Cardiac ventricle fibroblast (primary cell): Measurements from ENCODE around the gene TDRD3. TPM values are rescaled to one million over a fixed set of nuclear protein-coding genes. Genes with fewer than 3 reads are reported as not detected.

Experiments
- total RNA-seq: library from RNA; depleted of rRNA; stranded (reverse); fragments of >200 nt; gene quantifications from 2 replicates; pipeline ENCODE4 v1.2.3, GENCODE V29; 2015

TDRD3 gene
- 11.0 and 12.1 TPM in 2 replicates for total RNA-seq

GRCh38 chr13:60396783-60397703 lies at the start of gene TDRD3:
Gene TDRD3, plus strand, starts transcription at chr13:60397220. Its CDS starts 145 bp downstream, at chr13:60397365.

Other genes starting within 250 kb of the TDRD3 start
- gene DIAPH3, start 233.3 kb upstream of the TDRD3 start, total RNA-seq: 2.4 and 2.6 TPM in 2 replicates